ENCODE measurements around the gene INO80B. TPM values are rescaled to one million over a fixed set of nuclear protein-coding genes. Genes with fewer than 3 reads are reported as not detected.
"Not testable (repeated sequence)": the region's sequence is repeated elsewhere in the genome, so short reads cannot be mapped to it uniquely, and the experiment has no call there.

INO80B gene
- polyA plus RNA-seq, 1 experiment: 6.4 TPM

GRCh38 chr2:74457549-74458131, 2.8 kb downstream of the INO80B start:
- no peaks in the 10 kb centered on the region for H3K27me3 ChIP-seq (ENCODE audit: control insufficient read depth, insufficient read depth, low read length)
- CTCF ChIA-PET: interaction anchor here (1.2 to 2.3 kb wide), 3 partner anchors 10 to 122 kb away, joined by 4 to 11 read pairs (median 4); partner anchors contain the start of genes CCDC142 and TTC31

GRCh38 chr2:74458132-74458937, 3.4 kb downstream of the INO80B start, which contains the start of gene WBP1:
TSS of gene WBP1 (plus strand) at chr2:74458438. CDS start at chr2:74458603, 165 bp downstream.
- Histone ChIP-seq H3K27me3 (ENCODE audit: control insufficient read depth, insufficient read depth, low read length) (no peaks in the 10 kb centered on the region), H3K4me3 (ENCODE audit: low read depth, low read length) (peak within 1 kb of the TSS; percentile 86), H3K36me3 (ENCODE audit: control insufficient read depth, insufficient read depth, low read length) (peaks cover 15% of the 10 kb centered on the region)
- CTCF ChIA-PET: interaction anchor here (1.3 to 2.3 kb wide), 2 partner anchors 9 to 123 kb away, joined by 4 to 11 read pairs; no protein-coding TSS in a partner anchor
- no peak for TF ChIP-seq CTCF (IDR thresholded peaks at IDR 0.05; ENCODE audit: insufficient read depth, low read depth, low read length)
- POLR2A ChIA-PET: interaction anchor here (0.6 kb wide), 1 partner anchor 20 kb away, joined by 5 read pairs; no protein-coding TSS in a partner anchor
- DNase-seq (ENCODE audit: low read depth): peak; percentile 100

More at GRCh38 chr2:74457549-74458131, 2.8 kb downstream of the INO80B start:
- no peak for TF ChIP-seq CTCF (IDR thresholded peaks at IDR 0.05; ENCODE audit: insufficient read depth, low read depth, low read length)
- POLR2A ChIA-PET: no interaction called here
- DNase-seq (ENCODE audit: low read depth): no peak
- Histone ChIP-seq H3K4me3 (ENCODE audit: low read depth, low read length) (peak overlapping the region; percentile 56), H3K36me3 (ENCODE audit: control insufficient read depth, insufficient read depth, low read length) (peaks cover 14% of the 10 kb centered on the region)

- Histone ChIP-seq H3K36me3 (ENCODE audit: control insufficient read depth, insufficient read depth, low read length) (peaks cover 15% of the 10 kb centered on the region), H3K27me3 (ENCODE audit: control insufficient read depth, insufficient read depth, low read length) (no peaks in the 10 kb centered on the region), H3K4me3 (ENCODE audit: low read depth, low read length) (peak overlapping the region; percentile 86)
- CTCF ChIA-PET: interaction anchor here (1.3 to 2.3 kb wide), 2 partner anchors 8 to 124 kb away, joined by 4 to 11 read pairs; no protein-coding TSS in a partner anchor
- TF ChIP-seq CTCF (IDR thresholded peaks at IDR 0.05; ENCODE audit: insufficient read depth, low read depth, low read length): no peak
- no peak for DNase-seq (ENCODE audit: low read depth)
- POLR2A ChIA-PET: interaction anchor here (0.6 kb wide), 1 partner anchor 19 kb away, joined by 5 read pairs; no protein-coding TSS in a partner anchor
Measured at GRCh38 chr2:74458938-74459363, 4.1 kb downstream of the INO80B start.

- POLR2A ChIA-PET; CTCF ChIA-PET; DNase-seq (ENCODE audit: low read depth); H3K4me3 ChIP-seq (ENCODE audit: low read depth, low read length); H3K27me3 ChIP-seq (ENCODE audit: control insufficient read depth, insufficient read depth, low read length): not testable (repeated sequence)
- H3K36me3 ChIP-seq (ENCODE audit: control insufficient read depth, insufficient read depth, low read length): peaks cover 15% of the 10 kb centered on the region
Measured at GRCh38 chr2:74459503-74460118, 4.7 kb downstream of the INO80B start.

GRCh38 chr2:74460187-74460586, 5.3 kb downstream of the INO80B start:
- H3K27me3 ChIP-seq (ENCODE audit: control insufficient read depth, insufficient read depth, low read length); POLR2A ChIA-PET; DNase-seq (ENCODE audit: low read depth); H3K4me3 ChIP-seq (ENCODE audit: low read depth, low read length): not testable (repeated sequence)
- peaks cover 15% of the 10 kb centered on the region for H3K36me3 ChIP-seq (ENCODE audit: control insufficient read depth, insufficient read depth, low read length)
- CTCF ChIA-PET: interaction anchor here (1.2 kb wide), 1 partner anchor 127 kb away, joined by 3 read pairs; no protein-coding TSS in a partner anchor

All from BJ (cell line).